C4-2B (cell line): ENCODE results near the gene LHFPL2.
"Not testable (repeated sequence)": the region's sequence is repeated elsewhere in the genome, so short reads cannot be mapped to it uniquely, and the experiment has no call there.

Experiments used
- CTCF ChIP-seq: fragments of 450-650 bp; conservative IDR thresholded peaks from 2 replicates; pipeline ENCODE4 v1.5.1; 2017; ENCODE audit warnings: mild to moderate bottlenecking
- ZFX ChIP-seq: fragments of 450-650 bp; IDR thresholded peaks from 2 replicates; pipeline ENCODE4 v1.6.1; 2017

GRCh38 chr5:78683905-78684304, 35.3 kb upstream of the LHFPL2 start:
- not testable (repeated sequence) for TF ChIP-seq CTCF, ZFX
